Gastrocnemius medialis (tissue), 4 donors: ENCODE data around the gene GALNT11. TPM values are rescaled to one million over a fixed set of nuclear protein-coding genes. Genes with fewer than 3 reads are reported as not detected.
"Not testable (repeated sequence)": the region's sequence is repeated elsewhere in the genome, so short reads cannot be mapped to it uniquely, and the experiment has no call there.

Source experiments
- ATAC-seq, 2 donors: fragments of 150-250 bp; one replicate each; pipeline ENCODE4 v1.9.1; 2016
- DNase-seq, 2 donors: peaks; one replicate each; pipeline ENCODE4 v3.0.0-alpha.2; 2019
- H3K27ac ChIP-seq, 4 donors: fragments of 200-600 bp; sonication (generic); 1 replicate in 1 of 4; 2 replicates in 3 of 4; pipeline ENCODE4 v1.5.1; 2016 to 2018; ENCODE audit warnings: mild to moderate bottlenecking in 2 of 4, moderate library complexity in 1 of 4
- H3K27me3 ChIP-seq, 3 donors: fragments of 200-600 bp; sonication (generic) in 2 of 3; 1 replicate in 1 of 3; 2 replicates in 2 of 3; pipeline versions ENCODE4 v1.5.1 to v1.6.0; 2016 to 2019; ENCODE audit warnings: mild to moderate bottlenecking in 1 of 3, moderate library complexity in 1 of 3
- H3K36me3 ChIP-seq, 2 donors: fragments of 200-600 bp; sonication (generic) in 1 of 2; one replicate each; pipeline ENCODE4 v1.5.1; 2017 to 2018
- H3K4me1 ChIP-seq, 2 donors: fragments of 200-600 bp; sonication (generic) in 1 of 2; one replicate each; pipeline ENCODE4 v1.5.1; 2016 to 2017; ENCODE audit warnings: mild to moderate bottlenecking in 2 of 2
- H3K4me3 ChIP-seq, 4 donors: fragments of 200-600 bp; sonication (generic) in 3 of 4; 1 replicate in 1 of 4; 2 replicates in 3 of 4; pipeline ENCODE4 v1.5.1; 2016 to 2019; ENCODE audit warnings: mild to moderate bottlenecking in 2 of 4
- H3K9me3 ChIP-seq, 3 donors: fragments of 200-600 bp; sonication (generic) in 2 of 3; 1 replicate in 1 of 3; 2 replicates in 2 of 3; pipeline ENCODE4 v1.5.1; 2016 to 2019
- POLR2A ChIP-seq, 2 donors: fragments of 450-650 bp; IDR thresholded peaks; one replicate each; pipeline ENCODE4 v1.6.1; 2017; ENCODE audit warnings: antibody characterized with exemption in 2 of 2, mild to moderate bottlenecking in 2 of 2, moderate library complexity in 2 of 2
- in situ Hi-C, 4 donors: fragments of 200-750 bp; cut with MboI; loops; one replicate each; pipeline versions ENCODE4 v1.15.0 to v1.8.0; 2017; ENCODE audit warnings: low sequenced_read_pairs in 4 of 4
- intact Hi-C: fragments of 100-400 bp; cut with DNase I; formaldehyde crosslinking; loops from one replicate; pipeline ENCODE4 v1.15.1; 2023; ENCODE audit warnings: low total_unique reads
- total RNA-seq, 4 donors: library from RNA; depleted of rRNA; stranded (reverse); fragments of >200 nt; gene quantifications; one replicate each; pipeline versions ENCODE4 v1.1.0 to v1.2.3, GENCODE V29; 2016
- TF ChIP-seq, protein P1 (sequence below), 5 experiments: fragments of 450-650 bp in 3 of 5; fragments of 200-600 bp in 2 of 5; sonication (generic) in 2 of 5; IDR thresholded peaks in 4 of 5; conservative IDR thresholded peaks in 1 of 5; 1 replicate in 4 of 5; 2 replicates in 1 of 5; pipeline ENCODE4 v1.5.1; 2016 to 2019; ENCODE audit warnings: antibody characterized with exemption in 5 of 5, mild to moderate bottlenecking in 3 of 5, moderate library complexity in 3 of 5

GALNT11 gene
- total RNA-seq, 4 donors from 2014 or later = 16.3 to 49.1 (median 20.1) TPM

DNA sequence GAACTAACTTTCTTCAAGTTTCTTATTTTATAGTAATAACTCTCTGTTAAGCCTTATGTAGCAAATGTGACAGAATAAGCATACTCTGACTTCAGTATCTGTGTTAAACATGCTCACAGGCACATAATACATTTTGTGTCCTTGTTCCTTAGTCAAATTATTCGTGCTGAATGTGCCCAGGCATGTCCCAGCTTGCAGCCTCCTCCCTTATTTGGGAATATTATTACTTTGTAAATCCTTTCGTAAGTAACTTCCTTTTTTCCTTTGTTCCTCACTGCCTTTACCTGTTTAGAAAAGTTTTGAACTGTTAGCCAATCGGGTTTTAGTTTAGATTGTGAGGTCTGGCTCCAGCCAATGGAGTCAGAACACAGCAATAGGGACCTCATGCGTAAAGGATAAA is 46.9 kb downstream of the GALNT11 start:
- no peak for DNase-seq
- intact Hi-C loops = no loop called here

DNA sequence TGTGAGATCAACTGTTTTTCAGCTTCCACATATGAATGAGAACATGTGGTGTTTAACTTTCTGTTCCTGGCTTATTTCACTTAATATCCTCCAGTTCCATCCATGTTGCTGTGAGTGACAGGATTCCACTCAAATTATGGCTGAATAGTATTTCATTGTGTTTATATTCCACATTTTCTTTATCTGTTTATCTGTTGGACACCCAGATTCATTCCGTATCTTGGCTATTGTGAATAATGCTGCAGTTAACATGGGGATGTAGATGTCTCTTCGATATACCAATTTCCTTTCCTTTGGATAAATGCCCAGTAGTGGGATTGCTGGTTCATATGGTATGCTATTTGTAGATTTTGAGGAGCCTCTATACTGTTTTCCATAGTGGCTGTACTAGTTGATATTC is 47.9 kb downstream of the GALNT11 start:
- no peak overlapping the region for H3K4me3 ChIP-seq
- TF ChIP-seq, protein P1, sequence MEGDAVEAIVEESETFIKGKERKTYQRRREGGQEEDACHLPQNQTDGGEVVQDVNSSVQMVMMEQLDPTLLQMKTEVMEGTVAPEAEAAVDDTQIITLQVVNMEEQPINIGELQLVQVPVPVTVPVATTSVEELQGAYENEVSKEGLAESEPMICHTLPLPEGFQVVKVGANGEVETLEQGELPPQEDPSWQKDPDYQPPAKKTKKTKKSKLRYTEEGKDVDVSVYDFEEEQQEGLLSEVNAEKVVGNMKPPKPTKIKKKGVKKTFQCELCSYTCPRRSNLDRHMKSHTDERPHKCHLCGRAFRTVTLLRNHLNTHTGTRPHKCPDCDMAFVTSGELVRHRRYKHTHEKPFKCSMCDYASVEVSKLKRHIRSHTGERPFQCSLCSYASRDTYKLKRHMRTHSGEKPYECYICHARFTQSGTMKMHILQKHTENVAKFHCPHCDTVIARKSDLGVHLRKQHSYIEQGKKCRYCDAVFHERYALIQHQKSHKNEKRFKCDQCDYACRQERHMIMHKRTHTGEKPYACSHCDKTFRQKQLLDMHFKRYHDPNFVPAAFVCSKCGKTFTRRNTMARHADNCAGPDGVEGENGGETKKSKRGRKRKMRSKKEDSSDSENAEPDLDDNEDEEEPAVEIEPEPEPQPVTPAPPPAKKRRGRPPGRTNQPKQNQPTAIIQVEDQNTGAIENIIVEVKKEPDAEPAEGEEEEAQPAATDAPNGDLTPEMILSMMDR (IDR thresholded peaks at IDR 0.05 in 4 of 5, conservative IDR thresholded peaks at IDR 0.05 in 1 of 5) = no peak
- TF ChIP-seq POLR2A (IDR thresholded peaks at IDR 0.05) = no peak
- in situ Hi-C loops (no loop called here), intact Hi-C loops (loop anchor here (1.0 kb wide), 1 partner anchor 41 kb away; no protein-coding TSS in a partner anchor)
- H3K27ac ChIP-seq = no peak overlapping the region
- DNase-seq (no peak), ATAC-seq (no peak)
- no peaks in the 10 kb centered on the region for H3K27me3 ChIP-seq
- no peaks in the 10 kb centered on the region for H3K36me3 ChIP-seq
- H3K4me1 ChIP-seq = peaks cover 18 to 23% of the 10 kb centered on the region in 2 donors
- no peaks in the 10 kb centered on the region for H3K9me3 ChIP-seq

More for the DNA sequence above, 46.9 kb downstream of the GALNT11 start:
- Histone ChIP-seq H3K27me3 (no peaks in the 10 kb centered on the region), H3K4me3 (no peak overlapping the region), H3K27ac (no peak overlapping the region), H3K9me3 (no peaks in the 10 kb centered on the region), H3K36me3 (no peaks in the 10 kb centered on the region), H3K4me1 (peaks cover 14 to 19% of the 10 kb centered on the region in 2 donors)
- in situ Hi-C loops = no loop called here
- no peak for TF ChIP-seq POLR2A (IDR thresholded peaks at IDR 0.05)
- TF ChIP-seq, protein P1 (IDR thresholded peaks at IDR 0.05 in 4 of 5, conservative IDR thresholded peaks at IDR 0.05 in 1 of 5) = no peak
- ATAC-seq = no peak

DNA sequence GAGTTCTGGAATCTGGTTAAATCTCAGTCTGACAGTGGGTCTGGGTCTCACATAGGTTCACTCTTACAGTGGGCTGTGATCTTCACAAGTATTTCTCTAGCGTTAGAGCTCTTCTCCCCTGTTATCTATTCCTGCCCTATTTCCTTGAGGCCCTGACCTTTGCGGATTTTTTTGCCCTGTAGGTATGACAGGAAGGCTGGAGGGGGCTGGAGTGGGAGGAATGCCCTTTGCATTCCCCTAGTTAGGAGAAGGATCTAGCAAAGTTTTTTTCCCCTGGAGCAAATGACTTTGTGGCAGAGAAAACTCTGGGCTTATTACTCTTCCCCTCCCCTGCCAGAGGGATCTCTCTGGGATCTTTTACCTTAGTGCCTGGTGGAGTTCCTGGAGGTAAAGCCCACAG is 49.2 kb downstream of the GALNT11 start:
- H3K27me3 ChIP-seq = no peaks in the 10 kb centered on the region
- in situ Hi-C loops = no loop called here
- no peak overlapping the region for H3K27ac ChIP-seq
- peaks cover 18 to 26% of the 10 kb centered on the region in 2 donors for H3K4me1 ChIP-seq
- intact Hi-C loops = no loop called here
- ATAC-seq (no peak), DNase-seq (no peak)
- no peak overlapping the region for H3K4me3 ChIP-seq
- TF ChIP-seq, protein P1 (IDR thresholded peaks at IDR 0.05 in 4 of 5, conservative IDR thresholded peaks at IDR 0.05 in 1 of 5) = no peak
- TF ChIP-seq POLR2A (IDR thresholded peaks at IDR 0.05) = no peak
- H3K36me3 ChIP-seq = no peaks in the 10 kb centered on the region
- no peaks in the 10 kb centered on the region for H3K9me3 ChIP-seq

DNA sequence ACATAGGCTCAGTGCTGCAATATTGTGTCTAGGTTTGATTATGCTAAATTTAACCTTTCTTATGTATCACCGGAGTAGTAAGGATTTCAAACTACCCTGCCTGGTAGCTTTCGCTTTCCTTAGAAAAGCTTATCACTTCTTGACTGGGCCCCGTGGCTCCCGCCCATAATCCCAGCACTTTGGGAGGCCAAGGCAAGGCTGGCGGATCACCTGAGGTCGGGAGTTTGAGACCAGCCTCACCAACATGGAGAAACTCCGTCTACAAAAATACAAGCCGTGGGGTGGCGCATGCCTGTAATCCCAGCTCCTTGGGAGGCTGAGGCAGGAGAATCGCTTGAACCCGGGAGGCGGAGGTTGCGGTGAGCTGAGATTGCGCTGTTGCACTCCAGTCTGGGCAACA is 49.9 kb downstream of the GALNT11 start:
- H3K36me3 ChIP-seq, H3K4me3 ChIP-seq, DNase-seq, H3K27me3 ChIP-seq, ATAC-seq, in situ Hi-C loops, intact Hi-C loops, H3K9me3 ChIP-seq, H3K27ac ChIP-seq: not testable (repeated sequence)
- H3K4me1 ChIP-seq = peaks cover 18 to 27% of the 10 kb centered on the region in 2 donors

- in situ Hi-C loops (no loop called here), intact Hi-C loops (no loop called here)
- no peak for TF ChIP-seq POLR2A (IDR thresholded peaks at IDR 0.05)
- TF ChIP-seq, protein P1 (IDR thresholded peaks at IDR 0.05 in 4 of 5, conservative IDR thresholded peaks at IDR 0.05 in 1 of 5) = peak in 4 of 5 experiments; percentile 28 to 51 (median 42)
- Histone ChIP-seq H3K36me3 (no peaks in the 10 kb centered on the region), H3K4me3 (no peak overlapping the region), H3K27me3 (no peaks in the 10 kb centered on the region), H3K4me1 (peaks cover 18 to 27% of the 10 kb centered on the region in 2 donors), H3K9me3 (no peaks in the 10 kb centered on the region), H3K27ac (peak overlapping the region; percentile 16 to 77 (median 56))
- no peak for DNase-seq
- peak; percentile 62 to 76 for ATAC-seq
Measured at GRCh38 chr7:152076324-152076821, 50.9 kb downstream of the GALNT11 start.
